Urinary bladder (tissue), 4 donors: ENCODE results near the gene NME3. TPM values are rescaled to one million over a fixed set of nuclear protein-coding genes. Genes with fewer than 3 reads are reported as not detected.

Source experiments
- DNase-seq: peaks from one replicate; pipeline ENCODE4 v3.0.0-alpha.2; 2015; ENCODE audit errors: extremely low spot score
- H3K27ac ChIP-seq: one replicate; pipeline ENCODE4 v1.5.1; 2013; ENCODE audit warnings: low read depth, mild to moderate bottlenecking, moderate library complexity
- H3K36me3 ChIP-seq: one replicate; pipeline ENCODE4 v1.6.1; 2013; ENCODE audit warnings: mild to moderate bottlenecking, moderate library complexity; ENCODE audit not compliant: insufficient read depth
- H3K4me1 ChIP-seq: one replicate; pipeline ENCODE4 v1.6.1; 2013; ENCODE audit warnings: mild to moderate bottlenecking, moderate library complexity; ENCODE audit not compliant: insufficient read depth
- H3K4me3 ChIP-seq: one replicate; pipeline ENCODE4 v1.5.1; 2013; ENCODE audit warnings: low read depth, low read length
- WGBS: extraction: QIAGEN DNeasy Blood & Tissue Kit; methylation state at CpG from one replicate; pipeline ENCODE4 v1.1.7; 2013; 5-methylcytosine and 5-hydroxymethylcytosine counted together
- polyA plus RNA-seq: library from polyadenylated mRNA; stranded (reverse); fragments of 200-250 nt; gene quantifications from one replicate; pipeline ENCODE4 v1.2.3, GENCODE V29; 2013
- total RNA-seq: library from RNA; depleted of rRNA; stranded (reverse); fragments of >200 nt; gene quantifications from one replicate; pipeline ENCODE4 v1.2.3, GENCODE V29; 2014
- donor health status: healthy with polysubstance abuse.
- donor health status: healthy.

NME3 gene
- total and polyA plus RNA-seq, 2 donors: 19.1 to 121 TPM

GRCh38 chr16:1772908-1773702 is 1.8 kb upstream of the NME3 start, which contains the start of gene MRPS34:
Gene MRPS34 (minus strand): TSS chr16:1773134. CDS start chr16:1773119, 15 bp downstream.
- peak within 1 kb of the TSS; percentile 94 for H3K4me3 ChIP-seq
- H3K36me3 ChIP-seq: peaks cover 5% of the 10 kb centered on the region
- WGBS: under 1% methylated on average over 108 of the region's 108 CpGs
- H3K27ac ChIP-seq: peak within 1 kb of the TSS; percentile 82
- DNase-seq: peak; percentile 43
- H3K4me1 ChIP-seq: no peaks in the 10 kb centered on the region

GRCh38 chr16:1772362-1772907 is 1.1 kb upstream of the NME3 start, which contains the start of gene EME2:
Gene EME2 (plus strand): TSS chr16:1772810. CDS start chr16:1773228, 418 bp downstream.
- H3K36me3 ChIP-seq: peaks cover 2% of the 10 kb centered on the region
- no peak for DNase-seq
- H3K27ac ChIP-seq: peak within 1 kb of the TSS; percentile 82
- under 1% methylated on average over 53 of the region's 53 CpGs for WGBS
- H3K4me1 ChIP-seq: no peaks in the 10 kb centered on the region
- H3K4me3 ChIP-seq: peak within 1 kb of the TSS; percentile 94

GRCh38 chr16:1771864-1772361 is 570 bp upstream of the NME3 start:
- Histone ChIP-seq H3K4me1 (no peaks in the 10 kb centered on the region), H3K4me3 (peak overlapping the region; percentile 94), H3K27ac (peak overlapping the region; percentile 62), H3K36me3 (no peaks in the 10 kb centered on the region)
- no peak for DNase-seq
- 13% methylated on average over 22 of the region's 22 CpGs for WGBS

GRCh38 chr16:1770328-1771187 is 785 bp downstream of the NME3 start:
- Histone ChIP-seq H3K27ac (peak overlapping the region; percentile 40), H3K36me3 (peaks cover 3% of the 10 kb centered on the region), H3K4me3 (peak overlapping the region; percentile 94), H3K4me1 (no peaks in the 10 kb centered on the region)
- 6% methylated on average over 81 of the region's 81 CpGs for WGBS
- DNase-seq: no peak

GRCh38 chr16:1769402-1770300 is 1.7 kb downstream of the NME3 start:
- Histone ChIP-seq H3K4me3 (no peak overlapping the region), H3K27ac (no peak overlapping the region), H3K36me3 (peaks cover 4% of the 10 kb centered on the region), H3K4me1 (no peaks in the 10 kb centered on the region)
- 72% methylated on average over 27 of the region's 27 CpGs for WGBS
- no peak for DNase-seq

GRCh38 chr16:1768767-1769401 is 2.5 kb downstream of the NME3 start:
- no peak overlapping the region for H3K27ac ChIP-seq
- H3K4me1 ChIP-seq: no peaks in the 10 kb centered on the region
- WGBS: 76% methylated on average over 26 of the region's 26 CpGs
- peaks cover 4% of the 10 kb centered on the region for H3K36me3 ChIP-seq
- no peak for DNase-seq
- no peak overlapping the region for H3K4me3 ChIP-seq

- WGBS: 85% methylated on average over 41 of the region's 41 CpGs
- H3K27ac ChIP-seq: no peak overlapping the region
Measured at GRCh38 chr16:1768061-1768766, 3.1 kb downstream of the NME3 start.

GRCh38 chr16:1767116-1767994 is 4.0 kb downstream of the NME3 start:
- H3K36me3 ChIP-seq: peaks cover 4% of the 10 kb centered on the region
- no peak overlapping the region for H3K27ac ChIP-seq
- no peak for DNase-seq
- H3K4me3 ChIP-seq: no peak overlapping the region
- H3K4me1 ChIP-seq: no peaks in the 10 kb centered on the region
- WGBS: 91% methylated on average over 42 of the region's 42 CpGs

More at GRCh38 chr16:1768061-1768766, 3.1 kb downstream of the NME3 start:
- Histone ChIP-seq H3K4me1 (no peaks in the 10 kb centered on the region), H3K4me3 (no peak overlapping the region), H3K36me3 (peaks cover 4% of the 10 kb centered on the region)
- DNase-seq: no peak

- WGBS: 88% methylated on average over 18 of the region's 18 CpGs
- Histone ChIP-seq H3K36me3 (peaks cover 4% of the 10 kb centered on the region), H3K27ac (no peak overlapping the region), H3K4me3 (no peak overlapping the region), H3K4me1 (no peaks in the 10 kb centered on the region)
- no peak for DNase-seq
Measured at GRCh38 chr16:1766701-1767100, 4.6 kb downstream of the NME3 start.

GRCh38 chr16:1766231-1766630 is 5.1 kb downstream of the NME3 start:
- Histone ChIP-seq H3K36me3 (peaks cover 4% of the 10 kb centered on the region), H3K27ac (no peak overlapping the region), H3K4me3 (no peak overlapping the region), H3K4me1 (no peaks in the 10 kb centered on the region)
- 90% methylated on average over 19 of the region's 19 CpGs for WGBS
- no peak for DNase-seq

- DNase-seq: no peak
- Histone ChIP-seq H3K36me3 (peaks cover 4% of the 10 kb centered on the region), H3K4me1 (no peaks in the 10 kb centered on the region), H3K27ac (no peak overlapping the region), H3K4me3 (no peak overlapping the region)
- 90% methylated on average over 22 of the region's 22 CpGs for WGBS
Measured at GRCh38 chr16:1765826-1766225, 5.5 kb downstream of the NME3 start.
